GM21515 (cell line): Measurements from ENCODE around the gene DCTN2.
"Not testable (repeated sequence)": the region's sequence is repeated elsewhere in the genome, so short reads cannot be mapped to it uniquely, and the experiment has no call there.

ENCODE experiments used
- ATAC-seq: cut with Tn5 transposase; IDR thresholded peaks from one replicate; pipeline ENCODE4 v1.9.1; 2021; ENCODE audit not compliant: unreplicated experiment

DCTN2 gene

DNA sequence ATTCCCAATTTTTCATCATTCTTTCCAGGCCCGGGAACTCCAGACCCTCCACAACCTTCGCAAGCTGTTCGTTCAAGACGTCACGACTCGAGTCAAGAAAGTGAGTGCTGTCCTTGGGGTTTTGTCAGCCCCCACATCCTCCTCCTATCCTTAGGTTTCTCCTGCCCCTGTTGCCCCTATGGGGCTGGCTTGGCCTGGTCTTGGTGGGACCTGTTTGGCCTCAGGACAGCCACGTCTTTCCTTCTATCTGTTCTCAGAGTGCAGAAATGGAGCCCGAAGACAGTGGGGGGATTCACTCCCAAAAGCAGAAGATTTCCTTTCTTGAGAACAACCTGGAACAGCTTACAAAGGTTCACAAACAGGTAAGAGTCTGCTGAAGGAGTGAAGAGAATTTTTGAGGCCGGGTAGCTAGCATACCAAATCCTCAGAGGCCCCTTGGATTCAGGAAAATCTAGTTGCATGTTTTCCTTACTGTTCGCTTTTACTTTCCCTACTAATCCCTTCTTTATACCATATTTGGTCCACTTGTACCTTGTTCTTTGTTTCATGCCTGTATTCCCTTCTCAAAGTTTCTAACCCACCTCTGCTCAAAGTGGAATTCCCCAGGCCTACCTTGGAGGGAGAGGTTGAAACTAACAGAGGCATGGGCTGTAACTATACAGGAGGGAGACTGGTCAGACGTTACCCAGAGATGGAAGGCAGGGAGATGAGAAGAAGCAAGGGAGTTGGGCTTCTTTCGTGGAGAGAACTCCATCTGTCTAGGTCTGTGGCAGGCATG, 31.2 kb upstream of the DCTN2 start:
- ATAC-seq = no peak

DNA sequence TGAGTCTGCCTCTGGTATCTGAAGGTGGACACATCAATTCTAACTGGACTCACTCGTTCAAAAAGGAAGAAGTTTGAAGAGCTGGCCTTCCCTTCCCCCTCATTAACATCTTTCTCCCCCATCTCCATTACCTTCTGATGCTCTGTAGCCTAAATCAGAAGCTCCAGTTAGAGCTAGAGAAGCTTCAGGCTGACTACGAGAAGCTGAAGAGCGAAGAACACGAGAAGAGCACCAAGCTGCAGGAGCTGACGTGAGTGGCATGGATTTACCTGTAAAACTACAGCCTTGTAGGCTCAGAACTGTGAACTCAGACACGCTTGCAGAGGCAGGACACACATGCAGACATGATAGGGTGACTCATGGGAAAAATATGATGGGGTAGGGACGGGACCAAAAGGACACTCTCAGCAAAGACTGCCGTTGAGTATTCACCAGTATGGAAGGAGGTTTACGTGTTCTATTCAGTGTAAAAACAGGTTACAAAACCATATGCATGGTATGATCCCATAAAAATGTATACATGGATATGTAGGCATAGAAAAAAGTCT, 29.7 kb upstream of the DCTN2 start:
- no peak for ATAC-seq

DNA sequence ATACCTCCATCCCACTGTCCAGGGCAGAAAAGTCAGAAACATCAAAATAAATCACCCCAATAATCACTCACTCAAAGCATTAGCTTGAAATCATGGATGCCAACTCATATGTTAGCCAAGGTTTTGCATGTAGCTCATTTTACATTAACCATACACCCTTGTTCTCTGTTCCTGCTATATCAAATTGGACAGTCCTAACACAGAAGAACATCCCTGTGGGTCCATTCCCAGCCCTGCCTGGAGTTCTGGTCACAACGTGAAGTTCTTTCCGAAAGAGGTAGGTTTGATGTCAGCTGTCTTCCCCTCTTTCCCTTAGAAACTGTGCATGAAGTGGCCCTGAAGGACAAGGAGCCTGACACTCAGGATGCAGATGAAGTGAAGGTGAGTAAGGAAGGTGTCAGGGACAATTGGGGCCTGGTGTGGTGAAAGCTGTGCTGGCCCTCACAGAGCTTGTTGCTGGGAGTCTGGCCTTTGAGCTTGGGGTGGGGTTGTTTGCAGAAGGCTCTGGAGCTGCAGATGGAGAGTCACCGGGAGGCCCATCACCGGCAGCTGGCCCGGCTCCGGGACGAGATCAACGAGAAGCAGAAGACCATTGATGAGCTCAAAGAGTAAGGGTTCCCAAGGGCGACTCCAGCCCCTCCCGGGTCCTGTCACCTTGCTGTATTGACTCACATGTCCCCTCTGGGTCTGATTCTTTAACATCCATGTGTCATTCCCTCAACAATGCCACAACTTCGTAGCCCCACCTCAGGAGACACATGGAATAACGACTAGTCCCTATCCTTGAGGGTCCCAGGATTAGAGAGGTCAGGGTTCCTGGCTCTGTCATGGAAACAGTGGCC, 29.0 kb upstream of the DCTN2 start:
- no peak for ATAC-seq

DNA sequence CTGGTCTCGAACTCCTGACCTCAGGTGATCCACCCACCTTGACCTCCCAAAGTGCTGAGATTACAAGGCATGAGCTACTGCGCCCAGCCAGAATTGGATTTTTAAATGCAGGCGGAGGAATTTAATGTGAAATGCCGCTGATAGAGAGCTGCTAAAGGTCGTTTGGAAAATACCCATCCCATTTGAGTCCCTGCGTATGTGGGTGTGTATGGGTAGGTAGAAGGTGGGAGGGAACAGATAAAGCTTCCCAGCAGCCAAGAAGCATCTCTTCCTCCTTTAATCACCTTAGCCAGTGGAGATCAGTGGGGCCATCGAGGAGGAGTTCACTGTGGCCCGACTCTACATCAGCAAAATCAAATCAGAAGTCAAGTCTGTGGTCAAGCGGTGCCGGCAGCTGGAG, 27.8 kb upstream of the DCTN2 start:
- ATAC-seq = no peak

DNA sequence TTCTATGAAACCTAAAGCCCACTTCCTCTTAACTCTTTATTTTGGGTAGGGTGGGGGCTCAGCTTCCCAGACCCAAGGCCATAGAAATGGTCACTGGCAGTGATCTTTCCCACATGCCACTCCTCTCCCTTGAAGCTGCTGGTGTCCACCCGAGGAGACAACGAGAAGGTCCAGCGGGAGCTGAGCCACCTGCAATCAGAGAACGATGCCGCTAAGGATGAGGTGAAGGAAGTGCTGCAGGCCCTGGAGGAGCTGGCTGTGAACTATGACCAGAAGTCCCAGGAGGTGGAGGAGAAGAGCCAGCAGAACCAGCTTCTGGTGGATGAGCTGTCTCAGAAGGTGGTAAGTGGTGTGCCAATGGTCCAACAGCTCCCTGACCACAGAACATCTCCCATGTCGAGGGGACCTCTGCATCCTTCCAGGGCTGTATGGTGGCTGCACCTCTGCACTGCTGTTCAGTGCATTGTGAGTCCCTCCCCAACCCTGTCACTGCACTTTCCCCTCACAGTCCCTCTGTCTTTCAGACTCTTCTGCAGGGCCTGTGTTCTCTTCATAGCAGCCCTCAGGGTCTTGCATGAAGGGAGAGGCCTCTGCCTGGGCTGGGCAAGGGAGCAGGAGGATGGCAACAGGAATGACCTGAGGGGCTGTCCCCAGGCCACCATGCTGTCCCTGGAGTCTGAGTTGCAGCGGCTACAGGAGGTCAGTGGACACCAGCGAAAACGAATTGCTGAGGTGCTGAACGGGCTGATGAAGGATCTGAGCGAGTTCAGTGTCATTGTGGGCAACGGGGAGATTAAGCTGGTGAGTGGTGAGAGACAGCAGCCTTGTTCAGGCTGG, 25.2 kb upstream of the DCTN2 start:
- no peak for ATAC-seq

DNA sequence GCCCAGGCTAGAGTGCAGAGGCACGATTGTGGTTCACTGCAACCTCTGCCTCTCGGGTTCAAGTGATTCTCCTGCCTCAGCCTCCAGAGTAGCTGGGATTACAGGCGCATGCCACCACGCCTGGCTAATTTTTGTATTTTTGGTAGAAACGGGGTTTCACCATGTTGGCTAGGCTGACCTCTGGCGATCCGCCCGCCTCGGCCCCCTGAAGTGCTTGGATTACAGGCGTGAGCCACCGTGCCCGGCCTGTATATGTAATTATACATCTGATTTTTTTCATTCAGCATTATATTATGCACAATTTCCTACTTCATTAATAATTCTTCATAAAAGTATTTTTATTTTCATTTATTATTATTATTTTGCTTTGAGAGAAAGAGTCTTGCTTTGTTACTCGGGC, 23.4 kb upstream of the DCTN2 start:
- not testable (repeated sequence) for ATAC-seq

DNA sequence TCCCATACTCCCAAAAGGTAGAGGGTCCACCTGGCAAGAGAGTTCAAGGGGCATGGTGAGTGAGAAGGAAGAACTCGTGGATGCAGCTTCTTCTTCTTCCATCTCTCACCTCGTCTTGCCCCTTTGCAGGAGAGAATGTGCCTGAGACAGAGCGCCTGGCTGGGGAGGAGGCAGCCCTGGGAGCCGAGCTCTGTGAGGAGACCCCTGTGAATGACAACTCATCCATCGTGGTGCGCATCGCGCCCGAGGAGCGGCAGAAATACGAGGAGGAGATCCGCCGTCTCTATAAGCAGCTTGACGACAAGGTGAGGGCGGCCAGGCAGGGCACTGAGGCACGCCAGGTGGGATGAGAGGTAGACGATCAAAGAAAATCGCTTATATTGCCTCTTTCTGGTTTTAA, 22.9 kb upstream of the DCTN2 start:
- ATAC-seq = no peak

DNA sequence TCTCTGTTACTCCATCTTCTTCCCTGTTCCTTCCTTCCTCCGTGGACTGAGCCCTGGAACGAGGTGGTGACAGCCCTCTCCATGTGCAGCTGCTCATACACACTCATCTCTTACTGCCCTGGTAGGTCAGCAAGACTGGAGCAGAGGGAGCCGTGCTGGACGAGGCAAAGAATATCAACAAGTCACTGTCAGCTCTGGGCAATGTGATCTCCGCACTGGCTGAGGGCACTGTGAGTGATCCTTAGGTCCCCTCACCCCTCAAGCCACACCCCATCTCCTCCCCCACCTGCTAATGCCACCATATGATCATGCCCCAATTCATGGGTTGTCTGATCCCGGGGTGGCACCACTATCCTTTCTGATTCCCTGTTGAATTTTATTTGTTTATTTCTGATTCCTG, 21.8 kb upstream of the DCTN2 start:
- no peak for ATAC-seq

DNA sequence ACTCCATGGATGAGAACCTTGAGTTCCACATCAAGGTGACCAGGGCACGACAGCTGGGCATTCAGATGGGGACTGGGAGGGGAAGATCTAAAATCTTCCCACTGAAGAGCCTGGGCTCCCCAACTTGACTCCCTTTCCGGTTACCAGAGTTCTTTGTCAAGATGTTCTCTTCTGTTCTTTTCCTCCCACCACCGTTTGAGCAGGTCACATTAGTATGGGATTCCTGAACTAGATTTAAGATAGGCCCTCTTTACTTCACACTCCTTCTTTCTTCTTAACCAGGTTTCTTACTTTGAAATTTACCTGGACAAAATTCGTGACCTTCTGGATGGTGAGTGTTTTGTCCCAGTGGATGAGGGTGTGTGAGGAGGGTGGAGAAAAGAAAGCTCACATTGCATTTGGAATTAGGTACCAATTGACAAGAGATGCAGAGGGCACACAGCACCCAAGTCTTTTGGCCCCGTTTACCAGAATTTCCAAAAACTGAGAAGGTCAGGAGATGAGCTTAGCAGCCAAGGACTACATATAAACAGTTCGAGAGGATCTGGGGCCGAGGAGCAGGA, 17.3 kb upstream of the DCTN2 start:
- no peak for ATAC-seq

DNA sequence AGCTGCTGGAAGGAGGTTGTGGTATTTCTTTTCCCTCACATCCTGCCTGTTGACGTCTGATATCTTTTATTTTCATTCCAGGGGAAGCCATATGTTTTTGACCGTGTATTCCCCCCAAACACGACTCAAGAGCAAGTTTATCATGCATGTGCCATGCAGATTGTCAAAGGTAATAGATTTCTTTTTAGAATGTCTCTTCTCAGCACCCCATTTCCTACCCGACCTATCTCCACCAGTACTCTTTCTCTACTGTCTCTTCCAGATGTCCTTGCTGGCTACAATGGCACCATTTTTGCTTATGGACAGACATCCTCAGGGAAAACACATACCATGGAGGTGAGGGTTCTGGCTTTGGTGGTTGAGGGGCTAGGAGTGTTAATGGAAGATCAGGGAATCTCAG, 16.4 kb upstream of the DCTN2 start:
- ATAC-seq = no peak

DNA sequence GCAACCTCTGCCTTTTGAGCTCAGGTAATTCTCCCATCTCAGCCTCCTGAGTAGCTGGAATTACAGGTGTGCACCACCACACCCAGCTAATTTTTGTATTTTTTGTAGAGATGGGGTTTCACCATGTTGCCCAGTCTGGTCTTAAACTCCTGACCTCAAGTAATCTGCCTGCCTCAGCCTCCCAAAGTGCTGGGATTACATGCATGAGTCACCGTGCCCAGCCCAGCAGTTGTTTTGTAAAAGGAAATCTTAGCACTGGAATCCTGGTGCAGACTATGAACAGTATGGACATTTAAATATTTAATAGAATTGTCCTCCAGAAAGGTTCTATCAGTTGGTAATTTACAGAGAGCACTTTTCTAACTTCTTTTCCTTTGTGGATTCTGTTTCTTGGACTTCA, 14.1 kb upstream of the DCTN2 start:
- ATAC-seq = not testable (repeated sequence)

DNA sequence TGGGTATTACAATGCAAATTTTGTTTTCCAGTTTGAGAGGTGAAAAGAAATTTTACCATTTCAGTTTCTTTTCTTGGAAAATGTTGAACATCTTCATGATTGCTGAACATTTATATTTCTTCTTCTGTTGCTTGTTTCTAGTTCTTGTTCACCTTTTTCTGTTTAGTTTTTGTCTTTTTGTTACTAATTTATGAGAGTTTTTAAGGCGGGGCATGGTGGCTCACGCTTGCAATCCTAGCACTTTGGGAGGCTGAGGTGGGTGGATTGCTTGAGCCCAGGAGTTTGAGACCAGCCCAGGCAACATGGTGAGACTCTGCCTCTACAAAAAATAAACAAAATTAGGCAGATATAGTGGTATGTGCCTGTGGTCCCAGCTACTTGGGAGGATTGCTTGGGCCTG, 13.5 kb upstream of the DCTN2 start:
- no peak for ATAC-seq

DNA sequence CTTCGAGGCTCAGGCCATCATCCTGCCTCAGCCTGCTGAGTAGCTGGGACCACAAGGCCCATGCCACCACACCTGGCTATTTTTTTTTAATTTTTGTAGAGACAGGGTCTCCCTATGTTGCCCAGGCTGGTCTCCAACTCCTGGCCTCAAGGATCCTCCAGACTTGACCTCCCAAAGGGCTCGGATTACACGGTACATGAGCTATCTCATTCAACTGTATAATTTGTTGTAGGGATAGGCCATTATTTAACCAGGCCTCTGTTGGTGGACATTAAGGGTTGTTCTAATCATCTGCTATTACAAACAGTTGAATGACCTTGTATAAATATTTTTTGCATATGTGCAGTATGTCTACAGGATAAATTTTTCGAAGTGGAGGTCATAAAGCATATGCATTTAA, 11.9 kb upstream of the DCTN2 start:
- ATAC-seq = no peak

DNA sequence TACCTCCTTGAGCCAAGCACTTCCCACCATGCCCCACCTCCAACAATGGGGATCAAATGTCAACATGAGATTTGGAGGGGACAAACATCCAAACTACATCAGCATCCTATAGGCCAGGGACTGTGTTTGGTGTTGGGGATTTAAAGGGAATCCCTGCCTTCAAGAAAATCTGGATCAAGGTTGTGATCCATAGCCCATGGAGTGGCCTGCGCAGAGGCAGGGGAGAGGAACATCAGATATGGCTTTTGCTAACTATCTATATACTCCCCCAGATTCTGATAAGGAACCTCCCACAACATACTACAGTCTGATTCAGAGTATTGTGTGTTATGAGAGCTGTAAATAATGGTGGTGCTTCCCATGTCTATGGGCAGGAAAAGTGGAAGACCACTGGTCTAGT, 7.9 kb upstream of the DCTN2 start:
- no peak for ATAC-seq

DNA sequence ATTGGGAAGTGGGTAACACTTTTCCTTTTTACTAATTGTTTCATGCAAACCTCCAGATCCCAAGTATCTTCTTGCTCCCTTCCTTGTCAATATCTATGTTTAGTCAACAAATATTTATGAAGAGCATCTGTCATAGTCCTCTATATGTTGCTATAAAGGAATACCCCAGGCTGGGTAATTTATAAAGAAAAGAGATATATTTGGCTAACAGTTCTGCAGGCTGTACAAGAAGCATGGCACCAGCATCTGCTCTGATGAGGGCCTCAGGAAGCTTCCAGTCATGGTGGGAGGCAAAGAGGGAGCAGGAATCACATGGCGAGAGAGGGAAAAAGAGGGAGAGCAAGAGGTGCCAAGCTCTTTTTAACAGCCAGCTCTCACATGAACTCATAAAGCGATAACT, 7.5 kb upstream of the DCTN2 start:
- no peak for ATAC-seq

DNA sequence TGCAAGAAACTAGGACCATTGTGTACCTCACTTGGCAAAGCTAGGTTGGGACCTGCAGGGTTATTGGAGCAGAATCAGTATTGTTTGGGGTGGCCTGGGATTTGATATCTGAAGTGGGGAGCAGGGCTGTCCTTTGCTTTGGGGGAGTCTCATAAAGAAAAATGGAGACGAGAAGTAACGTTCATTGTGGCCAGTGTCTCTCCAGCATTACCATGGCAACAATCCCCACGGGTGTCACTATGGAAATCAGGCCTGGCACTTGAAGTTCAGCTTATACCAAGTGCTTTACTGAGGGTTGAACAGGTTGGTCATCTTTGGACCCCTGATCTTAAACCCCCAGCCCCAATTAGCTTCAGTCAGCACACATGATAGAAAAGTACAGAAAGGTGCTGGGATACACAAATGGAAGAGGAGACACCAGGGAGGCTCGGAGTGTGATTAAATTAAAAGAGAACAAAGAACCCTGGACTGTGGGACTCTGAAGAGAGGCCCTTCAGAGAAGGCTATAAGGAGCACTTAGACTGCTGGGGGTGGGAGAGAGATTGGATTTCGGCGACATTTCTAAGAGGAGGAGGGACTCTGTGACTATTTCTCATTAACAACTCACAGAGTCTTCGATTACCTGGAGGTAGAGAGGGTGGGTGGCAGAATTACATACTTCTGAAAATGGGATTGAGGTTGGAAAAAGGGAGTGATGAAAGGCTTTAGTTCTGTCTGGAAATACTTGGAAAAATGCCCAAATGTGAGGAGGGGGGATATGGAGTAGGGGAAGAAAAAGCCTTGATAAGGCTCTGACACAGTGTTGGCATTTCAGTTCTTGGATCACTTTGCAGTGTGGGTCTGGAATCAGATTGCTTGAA, 6.6 kb upstream of the DCTN2 start:
- ATAC-seq = no peak

DNA sequence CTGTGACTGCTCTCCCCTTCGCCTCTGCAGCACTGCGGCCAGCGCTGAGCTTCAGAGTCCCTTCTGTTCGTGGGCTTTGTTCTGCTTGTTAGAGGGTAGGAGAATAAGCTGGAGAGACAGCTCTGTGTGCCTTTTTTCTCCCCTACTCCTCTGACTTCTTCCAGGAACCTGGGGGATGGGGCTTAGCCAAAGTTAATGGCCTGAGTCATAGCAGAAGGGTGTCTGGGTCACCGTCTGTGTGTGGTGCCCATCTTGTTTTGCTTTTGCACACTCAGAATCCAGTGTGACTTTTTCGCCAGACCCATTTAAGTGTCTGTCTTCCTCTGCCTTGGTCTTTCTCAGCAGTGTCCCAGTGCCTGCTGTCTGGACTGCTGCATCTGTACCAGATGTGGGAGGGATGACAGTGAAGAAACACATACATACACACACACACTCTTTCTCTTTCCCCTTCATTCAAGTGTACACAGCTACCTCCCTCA, 5.9 kb upstream of the DCTN2 start:
- ATAC-seq = no peak

DNA sequence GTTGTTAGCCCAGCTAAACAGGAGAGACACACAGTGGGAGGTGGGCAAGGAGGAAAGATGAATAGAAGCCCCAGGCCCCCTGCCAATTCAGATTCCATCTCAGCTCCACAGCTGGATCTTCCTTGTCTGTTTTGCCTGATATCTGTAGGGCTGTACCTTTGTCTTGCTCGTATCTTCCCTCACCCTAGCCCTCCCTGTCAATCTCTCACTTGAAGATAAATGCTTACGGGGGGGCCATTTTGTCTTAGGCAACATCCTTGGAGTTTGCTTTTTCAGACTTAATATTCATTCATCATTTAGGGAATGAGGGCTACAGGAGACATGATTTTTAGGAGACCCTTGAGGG, 5.3 kb upstream of the DCTN2 start:
- ATAC-seq = no peak

DNA sequence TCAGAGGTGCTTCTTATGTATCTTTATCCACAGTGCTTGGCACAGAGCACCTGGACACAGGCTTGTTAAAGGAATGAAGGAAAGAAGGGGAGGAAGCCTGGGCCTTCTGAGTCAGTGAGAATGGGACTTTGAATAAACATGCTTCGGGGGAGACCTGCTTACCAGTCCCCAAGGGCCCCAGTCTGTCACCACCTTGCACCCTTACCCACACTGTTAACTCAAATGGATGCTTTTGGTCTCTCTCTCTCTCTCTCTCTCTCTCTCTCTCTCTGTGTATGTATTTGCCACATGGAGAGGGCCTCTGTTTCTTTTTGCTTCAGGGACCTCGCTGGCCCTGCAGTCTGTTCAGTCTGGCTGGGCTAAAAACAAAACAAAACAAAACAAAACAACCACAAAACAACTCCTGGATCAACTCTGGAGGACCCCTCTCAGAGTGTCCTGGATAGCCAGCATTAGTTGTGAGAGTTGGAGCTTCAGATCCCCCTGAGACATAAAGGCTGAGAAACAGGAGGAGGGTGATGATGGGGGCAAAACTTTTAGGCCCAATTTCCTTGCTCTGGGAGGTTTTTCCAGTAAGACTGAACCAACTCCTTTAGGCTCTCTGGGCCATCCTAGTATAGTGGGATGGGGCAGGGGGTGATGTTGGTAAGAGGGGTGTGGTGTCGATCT, 4.8 kb upstream of the DCTN2 start:
- ATAC-seq = no peak
